ENCODE data around the gene TMEM132D.

TMEM132D gene

DNA sequence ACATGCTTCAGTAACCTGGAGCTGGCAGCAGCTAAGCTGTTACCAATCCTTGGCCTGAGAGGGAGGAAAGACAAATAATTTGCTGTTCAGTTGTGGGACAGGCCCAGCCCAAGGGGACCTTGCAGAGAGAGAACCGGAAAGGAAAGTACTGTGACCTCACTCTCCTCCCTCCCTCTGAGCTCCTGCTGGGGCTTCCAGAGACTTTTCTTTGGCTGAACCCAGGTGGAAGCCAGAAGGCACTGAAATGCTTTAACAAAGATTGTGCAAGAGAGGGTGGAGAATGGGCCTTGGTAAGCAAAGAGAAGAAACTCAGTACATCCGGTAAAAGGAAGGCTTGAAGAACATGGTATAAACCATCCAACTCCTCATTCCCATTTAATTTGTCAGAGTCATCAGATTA is 593.5 kb downstream of the TMEM132D start:
- no peak for DNase-seq

DNA sequence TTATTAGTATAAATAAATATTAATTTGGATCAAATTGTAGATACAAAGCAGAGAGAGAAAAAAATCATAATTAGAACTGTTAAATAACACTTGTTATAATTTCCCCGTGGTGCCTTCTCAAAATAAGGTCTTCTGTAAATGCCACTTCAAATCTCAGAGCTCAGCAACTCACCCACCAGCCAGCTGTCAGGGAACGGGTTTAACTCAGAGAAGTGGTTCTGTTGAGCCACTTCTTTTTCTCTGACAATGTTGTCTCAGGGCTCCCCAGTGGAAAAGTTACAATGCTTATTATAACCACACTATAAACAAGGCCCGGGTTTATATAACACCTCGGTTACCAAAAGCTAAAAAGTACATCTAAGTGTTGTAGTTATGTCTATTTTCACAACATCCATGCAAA is 598.0 kb downstream of the TMEM132D start:
- no peak for DNase-seq

DNA sequence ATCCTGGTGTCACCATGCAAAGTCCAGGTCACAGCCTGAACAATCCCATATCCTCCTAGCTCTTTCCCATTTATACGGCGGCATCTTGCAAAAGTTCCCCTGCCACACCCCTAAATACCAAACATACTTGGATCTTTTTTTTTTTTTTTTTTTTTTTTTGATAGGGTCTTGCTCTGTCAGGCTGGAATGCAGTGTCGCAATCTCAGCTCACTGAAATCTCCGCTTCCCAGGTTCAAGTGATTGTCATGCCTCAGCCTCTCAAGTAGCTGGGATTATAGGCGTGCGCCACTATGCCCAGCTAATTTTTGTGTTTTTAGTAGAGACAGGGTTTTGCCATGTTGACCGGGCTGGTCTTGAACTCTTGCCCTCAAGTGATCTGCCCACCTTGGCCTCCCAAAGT is 599.3 kb downstream of the TMEM132D start:
- DNase-seq, result no peak

DNA sequence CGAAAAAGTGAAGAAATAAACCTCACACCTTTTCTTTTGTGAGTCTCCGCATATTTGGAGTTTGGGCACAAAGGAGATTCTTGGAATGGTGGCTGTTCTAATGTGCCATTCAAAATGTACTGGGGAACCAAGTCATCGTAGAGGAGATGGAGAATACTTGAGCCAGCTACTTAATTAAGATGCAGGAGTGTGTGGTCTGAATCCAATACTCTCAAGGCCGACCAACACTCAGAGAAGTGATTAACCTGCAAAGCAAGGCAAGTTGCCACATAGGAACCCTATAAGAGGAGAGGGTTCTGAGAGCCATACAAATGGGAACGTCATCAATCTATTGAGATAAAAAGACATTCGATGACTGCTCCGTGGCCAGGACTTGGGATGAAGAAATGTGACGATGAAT is 603.8 kb downstream of the TMEM132D start:
- DNase-seq, result no peak

DNA sequence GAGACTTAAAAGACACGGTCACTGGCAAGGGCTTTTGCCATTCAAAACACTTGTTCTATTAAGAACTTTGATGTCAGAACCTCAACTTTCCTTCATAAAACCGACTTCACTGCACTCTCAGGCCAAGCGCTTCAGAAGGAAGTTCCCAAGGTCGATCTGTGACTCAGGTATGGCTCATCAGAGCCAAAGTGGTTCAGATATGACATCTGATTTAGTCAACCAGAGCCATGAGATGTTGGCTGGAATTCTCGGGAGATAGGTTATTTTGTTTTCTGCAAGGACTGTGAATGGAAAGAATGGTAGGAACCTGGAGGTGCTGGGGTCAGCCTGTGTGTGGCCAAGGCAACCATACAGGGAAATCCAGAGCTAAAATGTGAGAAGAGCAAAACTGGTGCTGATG is 604.9 kb downstream of the TMEM132D start:
- no peak for DNase-seq

DNA sequence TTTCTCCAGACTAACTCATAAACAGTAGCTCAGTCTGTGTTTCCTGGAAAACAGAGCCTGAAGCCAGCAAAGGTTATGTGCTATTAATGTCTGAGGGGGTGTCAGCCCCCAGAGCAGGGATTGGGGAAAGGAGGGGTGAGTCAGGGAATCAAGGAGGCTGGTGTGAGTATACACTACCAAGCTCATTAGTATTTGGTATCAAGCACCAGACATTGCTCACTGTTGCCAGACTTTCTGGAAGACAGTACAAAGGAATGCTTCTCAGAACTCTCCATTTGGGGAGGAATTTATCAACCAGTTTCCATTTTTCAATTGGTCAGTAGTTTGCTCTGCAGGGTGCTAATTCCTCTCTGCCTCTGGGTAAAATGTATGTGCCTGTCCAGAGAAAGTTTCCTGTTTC is 607.2 kb downstream of the TMEM132D start:
- DNase-seq, result no peak

- DNase-seq, result no peak
These were observed 609.0 kb downstream of the TMEM132D start for GRCh38 chr12:129294868-129295267.

GRCh38 chr12:129279771-129280170 is 624.1 kb downstream of the TMEM132D start:
- no peak for DNase-seq

GRCh38 chr12:129276361-129277060 is 627.3 kb downstream of the TMEM132D start:
- no peak for DNase-seq

DNA sequence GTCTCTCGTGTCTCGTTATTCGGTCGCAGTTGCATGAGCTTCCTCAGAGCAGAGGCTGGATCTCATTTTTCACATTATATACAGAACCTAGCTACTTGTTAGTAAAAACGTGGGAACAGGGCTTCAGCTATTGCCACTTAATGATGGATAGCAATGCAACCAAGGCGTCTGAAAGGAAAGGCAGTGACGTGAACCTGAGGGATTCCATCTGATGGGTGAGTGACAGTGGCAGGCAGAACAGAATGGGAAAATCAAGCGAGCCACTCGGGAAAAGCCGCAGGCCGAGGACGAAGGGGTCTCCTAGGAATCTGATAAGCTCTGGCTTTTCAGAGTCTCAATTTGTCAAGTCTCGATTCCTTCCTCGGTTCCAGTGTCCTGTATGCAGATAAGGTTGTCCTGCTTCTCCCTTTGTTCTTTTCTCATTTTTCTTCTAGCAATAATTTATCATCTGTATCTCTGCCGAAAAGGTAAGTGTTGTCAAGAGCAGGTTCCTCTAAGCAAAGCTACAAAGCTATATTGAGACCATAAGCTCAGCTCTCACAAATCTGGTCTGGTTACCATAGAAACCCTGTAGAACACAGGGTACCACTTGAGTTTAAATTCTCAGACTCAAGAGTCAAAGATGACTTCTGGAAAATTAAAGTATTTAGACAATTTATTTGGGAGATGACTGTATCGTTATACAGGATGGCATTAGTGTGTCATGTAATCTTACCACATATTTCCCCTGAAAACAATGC is 633.9 kb downstream of the TMEM132D start:
- DNase-seq, result no peak

DNA sequence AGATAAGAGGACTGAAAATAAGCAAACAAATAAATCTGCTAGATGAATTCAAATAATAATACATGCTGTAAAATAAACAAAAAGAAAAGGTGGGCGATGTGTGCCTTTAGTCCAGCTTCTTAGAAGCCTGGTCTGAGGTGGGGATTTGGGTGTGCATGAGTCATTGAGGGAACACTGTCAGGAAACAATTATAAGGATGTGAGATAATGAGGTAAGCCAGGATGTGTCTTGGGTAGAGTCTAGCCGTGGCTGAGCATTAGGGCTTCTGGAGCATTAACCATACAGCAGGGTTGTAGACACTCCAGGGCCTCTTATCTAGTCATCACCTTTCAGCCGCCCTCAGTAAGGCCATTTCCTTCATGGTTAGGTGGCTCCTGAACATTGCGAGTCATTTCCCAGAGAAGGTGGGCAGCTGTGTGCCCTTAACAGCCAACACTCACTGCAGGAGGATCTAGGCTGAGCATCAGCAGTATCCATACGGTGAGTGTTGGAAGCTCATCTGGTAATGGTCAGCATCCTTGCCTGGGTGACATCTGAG is 645.0 kb downstream of the TMEM132D start:
- no peak for DNase-seq

DNA sequence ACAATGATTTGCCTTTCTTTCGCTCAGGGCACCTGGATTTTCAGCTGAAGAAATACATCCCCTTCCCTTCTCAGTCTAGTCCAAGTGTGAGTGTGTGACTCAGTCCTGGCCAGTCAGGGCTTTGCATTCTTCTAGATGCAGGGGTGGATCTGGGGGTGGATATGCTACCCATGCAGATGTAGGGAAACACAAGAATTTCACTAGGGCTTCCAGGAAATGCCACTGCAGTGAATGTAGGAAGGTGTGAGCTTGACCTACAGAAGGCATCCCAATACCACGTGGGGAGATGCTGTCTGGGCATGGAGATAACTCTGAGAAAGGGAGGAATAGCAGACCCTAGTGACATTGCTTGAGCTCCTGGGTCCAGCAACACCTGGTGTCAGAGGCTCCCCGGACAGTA is 646.3 kb downstream of the TMEM132D start:
- no peak for DNase-seq

DNA sequence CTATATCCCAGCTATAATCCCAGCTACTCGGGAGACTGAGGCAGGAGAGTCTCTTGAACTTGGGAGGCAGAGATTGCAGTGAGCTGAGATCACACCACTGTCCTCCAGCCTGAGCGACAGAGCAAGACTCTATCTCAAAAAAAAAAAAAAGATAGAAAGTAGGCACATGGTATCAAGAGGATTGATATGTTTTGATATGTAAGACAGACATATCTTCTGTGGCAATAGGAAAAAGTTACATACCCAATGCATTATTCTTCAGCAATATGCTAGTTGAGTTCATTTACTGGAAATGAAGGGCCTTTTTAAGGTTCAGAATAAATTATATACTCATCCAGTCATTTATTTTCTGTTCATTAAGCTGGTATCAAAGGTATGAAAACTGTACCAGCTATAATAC is 657.2 kb downstream of the TMEM132D start:
- DNase-seq, result no peak

- DNase-seq, result no peak
These were observed 658.1 kb downstream of the TMEM132D start for GRCh38 chr12:129245769-129246168.

DNA sequence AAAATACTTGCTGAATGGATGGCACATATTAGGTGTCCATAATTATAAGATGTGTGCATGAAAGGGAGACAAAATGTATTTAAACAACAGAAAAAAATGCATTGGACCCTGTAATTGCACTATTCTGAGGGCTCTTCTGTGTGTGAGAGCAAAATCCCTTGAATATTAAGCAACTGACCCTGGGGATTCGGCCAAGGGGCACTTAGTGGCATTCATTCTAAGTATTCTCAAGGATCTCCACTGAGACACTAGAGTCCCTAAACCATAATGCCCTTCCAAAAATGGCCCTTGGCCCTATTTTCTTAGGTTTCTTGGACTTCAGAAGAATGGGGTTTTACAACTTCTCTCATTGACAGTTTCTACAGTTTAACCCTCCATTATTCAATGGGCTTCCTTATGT is 662.0 kb downstream of the TMEM132D start:
- DNase-seq, result no peak

DNA sequence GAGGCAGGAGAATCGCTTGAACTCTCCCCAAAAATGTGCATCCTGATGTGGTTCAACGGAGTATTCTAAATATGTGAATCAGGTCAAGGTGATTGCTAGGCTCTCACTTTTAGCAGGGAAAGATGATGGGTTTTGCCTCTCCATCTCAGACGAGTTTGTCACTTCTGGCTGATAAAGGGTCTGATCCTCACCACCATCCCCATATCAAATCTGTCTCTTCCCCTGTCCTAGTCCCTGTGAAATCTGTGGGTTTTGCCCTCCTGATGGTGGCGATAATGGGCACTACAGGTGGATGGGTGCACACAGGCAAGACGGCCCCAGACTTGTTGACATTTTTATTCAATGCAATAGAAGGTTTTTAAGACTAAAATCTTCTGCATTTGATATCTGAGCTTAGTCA is 665.9 kb downstream of the TMEM132D start:
- no peak for DNase-seq

DNA sequence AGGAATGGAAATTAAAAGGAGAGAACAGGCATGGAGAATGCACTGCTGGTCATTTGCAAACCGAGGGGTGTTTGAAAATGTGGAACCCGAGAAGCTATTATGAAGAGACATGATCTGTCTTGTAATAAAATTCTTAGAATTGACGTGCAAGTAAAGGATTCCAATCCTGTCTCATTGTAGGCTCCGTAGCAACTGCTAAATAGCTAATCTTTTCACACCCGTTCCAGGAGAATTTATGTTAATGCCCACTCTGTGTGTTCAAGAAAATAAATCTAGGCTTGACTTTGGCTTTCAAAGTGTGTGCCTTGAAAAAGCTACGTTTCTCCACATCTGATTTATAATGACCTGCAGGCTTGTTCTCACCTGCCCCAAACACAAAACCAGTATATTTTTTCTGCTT is 669.6 kb downstream of the TMEM132D start:
- DNase-seq, result no peak

DNA sequence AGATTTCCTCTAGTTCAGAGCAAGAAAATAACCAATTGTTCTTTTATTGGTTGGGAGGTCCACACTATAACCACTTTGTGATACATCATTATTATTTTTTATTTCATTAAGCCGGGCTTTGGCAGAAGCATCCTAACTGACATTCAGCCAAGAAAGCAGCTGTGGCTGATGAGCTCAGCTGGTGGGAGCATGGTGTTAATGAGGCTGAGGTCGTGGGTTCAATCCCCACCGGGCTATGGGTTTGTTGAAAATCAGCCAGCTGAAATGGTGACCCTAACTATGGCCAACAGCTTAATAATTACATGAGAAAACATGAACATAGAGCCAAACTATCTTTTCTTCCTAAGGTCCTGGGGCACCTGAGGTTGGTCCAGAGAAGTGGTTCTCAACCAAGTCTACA is 672.3 kb downstream of the TMEM132D start:
- DNase-seq, result no peak

GRCh38 chr12:129230995-129231394 is 672.8 kb downstream of the TMEM132D start:
- DNase-seq, result no peak

DNA sequence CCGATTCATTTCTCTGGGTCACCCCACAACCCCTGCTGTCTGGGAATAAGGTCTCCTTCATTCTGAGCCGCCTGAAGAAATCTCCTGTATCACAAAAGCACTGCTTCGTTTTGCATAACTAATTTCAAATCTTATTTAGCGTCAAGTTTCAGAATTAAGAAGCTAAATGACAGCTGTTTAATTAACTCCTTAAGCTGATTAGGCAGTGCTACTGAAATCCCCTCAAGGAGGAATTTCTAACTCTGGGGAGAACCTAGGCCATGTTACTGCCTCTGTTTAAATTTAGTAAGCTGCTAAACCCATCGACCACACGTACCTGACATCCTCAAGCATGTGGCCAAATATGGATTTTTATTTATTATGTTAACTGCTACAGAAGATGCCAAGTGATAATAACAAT is 677.0 kb downstream of the TMEM132D start:
- no peak for DNase-seq

- DNase-seq, result no peak
These were observed 677.8 kb downstream of the TMEM132D start for GRCh38 chr12:129226005-129226404.

- DNase-seq, result no peak
These were observed 688.3 kb downstream of the TMEM132D start for GRCh38 chr12:129215556-129215955.

DNA sequence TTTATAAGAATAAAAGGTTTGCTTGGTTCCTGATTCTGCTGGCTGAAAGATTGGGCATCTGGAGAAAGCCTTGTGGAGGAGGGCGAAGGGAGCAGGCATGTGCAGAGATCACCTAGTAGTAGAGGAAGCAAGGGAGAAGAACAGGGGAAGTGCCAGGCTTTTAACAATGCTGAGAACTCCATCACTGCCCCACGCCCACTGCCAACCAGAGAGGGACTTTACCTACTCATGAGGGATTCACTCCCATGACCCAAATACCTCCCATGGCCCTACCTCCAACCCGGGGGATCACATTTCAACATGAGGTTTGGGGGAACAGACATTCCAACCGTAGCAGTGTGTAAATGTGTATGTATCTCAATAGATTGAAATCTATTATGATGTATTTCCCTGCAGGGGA is 690.3 kb downstream of the TMEM132D start:
- DNase-seq, result no peak

DNA sequence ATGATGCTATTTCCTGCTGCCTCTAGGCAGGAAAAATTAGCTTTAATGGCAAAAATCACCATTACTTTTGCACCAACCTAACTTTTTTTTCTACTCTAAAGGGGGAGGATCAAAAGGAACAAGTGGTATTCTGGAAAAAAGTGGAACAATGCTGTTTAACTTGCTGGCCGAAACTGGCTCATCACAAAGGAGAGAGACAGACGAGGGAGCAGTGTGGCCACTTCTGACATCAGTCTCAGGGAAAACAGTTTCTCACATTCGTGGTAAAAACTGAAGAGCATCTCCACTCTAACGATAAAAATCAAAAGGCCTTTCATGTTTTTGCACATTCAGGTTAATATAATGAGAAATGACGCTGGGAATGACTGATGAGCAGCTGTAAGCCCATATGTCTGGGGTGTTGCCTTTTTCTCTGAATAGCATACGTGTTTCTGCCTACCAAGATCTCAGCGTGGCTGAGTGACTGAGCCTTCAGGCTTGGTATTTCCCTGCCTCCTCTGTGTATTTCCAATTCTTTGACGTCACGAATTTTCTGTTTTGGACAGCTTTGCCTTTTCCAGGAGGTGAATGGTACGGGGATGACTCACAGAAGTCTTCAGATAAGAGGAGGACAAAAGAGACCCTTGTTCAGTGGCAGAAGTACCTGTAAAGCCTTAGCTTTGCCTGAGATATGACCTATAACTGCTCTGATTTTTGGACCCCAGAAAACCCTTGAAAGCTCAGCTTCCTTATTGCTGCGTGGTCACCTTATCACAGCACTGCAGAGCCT is 691.8 kb downstream of the TMEM132D start:
- DNase-seq, result no peak

Data from CD4-positive, alpha-beta T cell treated with Interleukin-15 for 1 hour (primary cell).